PC-3 (cell line): ENCODE results near the gene ATP10B.

ENCODE experiments used
- EZH2 ChIP-seq: fragments of 300-600 bp; sonication (generic); IDR thresholded peaks from one replicate; pipeline ENCODE4 v1.6.1; 2017; ENCODE audit warnings: antibody characterized with exemption, mild to moderate bottlenecking, low read length; ENCODE audit not compliant: unreplicated experiment
- EZH2phosphoT487 ChIP-seq: fragments of 300-600 bp; sonication (generic); IDR thresholded peaks from 2 replicates; pipeline ENCODE4 v1.6.1; 2018; ENCODE audit warnings: mild to moderate bottlenecking, antibody characterized with exemption, low read length, borderline replicate concordance
- TF ChIP-seq, protein P1 (sequence below): fragments of 300-600 bp; sonication (generic); conservative IDR thresholded peaks from 2 replicates; pipeline ENCODE4 v1.5.1; 2017; ENCODE audit warnings: antibody characterized with exemption, low read depth, mild to moderate bottlenecking, low read length

DNA sequence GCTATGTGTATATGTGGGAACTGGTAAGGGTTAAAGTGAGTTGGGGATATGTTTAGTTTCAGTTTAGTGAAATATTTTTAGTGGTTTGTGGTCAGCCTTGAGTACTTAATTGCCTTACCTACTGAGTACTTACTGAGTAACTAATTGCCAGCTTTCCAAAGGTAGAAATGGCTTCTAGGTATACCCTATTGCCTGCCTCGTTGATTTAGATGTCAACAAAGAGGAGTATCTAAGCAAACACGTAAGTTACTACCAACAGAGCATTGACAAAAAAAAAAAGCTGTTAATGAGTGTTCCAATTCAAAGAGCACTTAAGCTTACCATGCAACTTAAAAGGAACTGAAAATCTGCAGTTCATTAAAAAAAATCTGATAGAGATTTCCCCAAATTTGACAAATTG, 8.8 kb downstream of the ATP10B start:
- TF ChIP-seq, protein P1, sequence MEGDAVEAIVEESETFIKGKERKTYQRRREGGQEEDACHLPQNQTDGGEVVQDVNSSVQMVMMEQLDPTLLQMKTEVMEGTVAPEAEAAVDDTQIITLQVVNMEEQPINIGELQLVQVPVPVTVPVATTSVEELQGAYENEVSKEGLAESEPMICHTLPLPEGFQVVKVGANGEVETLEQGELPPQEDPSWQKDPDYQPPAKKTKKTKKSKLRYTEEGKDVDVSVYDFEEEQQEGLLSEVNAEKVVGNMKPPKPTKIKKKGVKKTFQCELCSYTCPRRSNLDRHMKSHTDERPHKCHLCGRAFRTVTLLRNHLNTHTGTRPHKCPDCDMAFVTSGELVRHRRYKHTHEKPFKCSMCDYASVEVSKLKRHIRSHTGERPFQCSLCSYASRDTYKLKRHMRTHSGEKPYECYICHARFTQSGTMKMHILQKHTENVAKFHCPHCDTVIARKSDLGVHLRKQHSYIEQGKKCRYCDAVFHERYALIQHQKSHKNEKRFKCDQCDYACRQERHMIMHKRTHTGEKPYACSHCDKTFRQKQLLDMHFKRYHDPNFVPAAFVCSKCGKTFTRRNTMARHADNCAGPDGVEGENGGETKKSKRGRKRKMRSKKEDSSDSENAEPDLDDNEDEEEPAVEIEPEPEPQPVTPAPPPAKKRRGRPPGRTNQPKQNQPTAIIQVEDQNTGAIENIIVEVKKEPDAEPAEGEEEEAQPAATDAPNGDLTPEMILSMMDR, result no peak
- TF ChIP-seq EZH2 (no peak), EZH2phosphoT487 (no peak)
